Measurements from ENCODE around the gene GNG8. TPM values are rescaled to one million over a fixed set of nuclear protein-coding genes. Genes with fewer than 3 reads are reported as not detected.

The GNG8 gene
- total RNA-seq, 1 experiment from 2014 or later, result not detected

DNA sequence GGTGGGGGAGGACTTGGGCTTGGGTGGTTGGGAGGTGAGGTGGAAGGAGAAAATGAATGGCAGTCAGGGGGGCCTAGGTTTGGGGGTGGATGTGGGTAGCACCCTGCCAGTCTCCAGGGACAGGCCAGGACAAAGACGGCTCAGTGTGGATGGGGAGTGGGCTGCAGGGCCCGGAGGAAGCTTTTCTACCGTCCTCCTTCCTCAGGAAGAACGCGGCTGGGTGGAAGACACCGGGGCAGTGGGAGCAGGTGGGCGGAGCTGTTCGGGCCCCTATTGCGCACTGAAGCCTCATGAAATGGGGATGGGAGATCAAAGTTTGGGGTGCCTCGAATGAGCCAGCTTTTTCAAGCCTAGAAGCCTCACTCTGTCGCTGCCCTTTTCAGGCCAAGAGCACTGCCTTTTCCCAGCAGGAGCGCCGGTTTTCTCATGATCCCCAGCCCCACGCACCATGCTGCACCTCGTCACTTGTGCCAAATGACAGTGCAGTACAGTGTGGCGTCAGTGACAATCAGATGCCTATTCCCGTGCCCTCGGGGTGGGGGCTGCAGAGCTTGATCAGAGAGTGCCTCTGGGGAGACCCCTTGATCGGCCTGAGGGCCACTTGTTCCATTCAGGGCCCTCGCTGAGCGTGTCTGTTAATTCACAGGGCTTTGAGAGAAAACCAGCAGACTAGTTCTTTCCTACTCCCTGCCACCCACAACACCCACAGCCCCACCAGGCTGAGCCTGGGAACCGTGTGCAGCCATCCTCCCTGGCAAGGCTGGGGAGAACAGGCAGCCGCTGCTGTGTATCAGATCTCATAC, 33.4 kb downstream of the GNG8 start:
- no peak for DNase-seq (ENCODE audit: low spot score)

DNA sequence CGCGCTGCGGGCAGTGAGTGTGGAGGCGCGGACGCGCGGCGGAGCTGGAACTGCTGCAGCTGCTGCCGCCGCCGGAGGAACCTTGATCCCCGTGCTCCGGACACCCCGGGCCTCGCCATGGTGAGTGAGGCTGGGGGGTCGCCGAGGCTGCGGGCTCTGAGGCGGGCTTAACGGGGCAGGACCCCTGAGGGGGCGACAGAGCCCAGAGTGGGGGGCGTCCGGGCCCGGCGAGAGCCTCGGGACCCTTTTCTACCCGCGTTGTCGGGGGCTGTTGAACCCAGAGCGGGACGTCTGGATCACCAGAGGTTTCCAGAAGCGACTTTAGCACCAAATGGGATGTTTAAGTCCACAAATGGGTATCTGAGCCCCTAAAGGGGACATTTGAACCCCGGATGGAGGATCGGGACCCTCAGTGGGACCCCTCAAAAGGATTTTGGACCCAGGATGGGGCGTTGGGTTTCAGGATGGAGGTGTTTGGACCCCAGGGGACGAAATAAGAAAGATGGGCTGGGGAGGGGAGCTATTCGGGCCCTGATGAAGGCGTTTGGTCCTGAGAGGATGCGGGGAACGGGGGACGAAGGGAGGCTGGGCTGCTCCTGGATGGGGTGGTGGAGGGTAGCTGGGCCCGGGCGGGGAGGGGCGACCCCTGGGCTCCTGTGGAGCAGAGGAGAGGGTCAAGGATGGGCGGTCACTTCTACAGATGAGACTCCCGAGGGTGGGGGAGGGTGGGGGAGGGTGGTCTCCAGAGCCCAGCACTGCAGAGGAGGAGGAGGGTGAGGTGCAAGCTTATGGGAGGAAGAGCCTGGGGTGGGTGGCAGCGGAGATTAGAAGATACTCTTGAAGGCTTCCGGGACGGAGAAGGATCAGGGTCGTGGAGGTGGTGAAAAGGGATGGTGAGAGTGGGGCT, 34.4 kb downstream of the GNG8 start, which contains the start of gene CALM3:
CALM3 (plus strand) TSS at position 13 of the 907 bp plus-strand sequence; CDS start at position 118, 105 bp downstream.
- DNase-seq (ENCODE audit: low spot score), result no peak

DNA sequence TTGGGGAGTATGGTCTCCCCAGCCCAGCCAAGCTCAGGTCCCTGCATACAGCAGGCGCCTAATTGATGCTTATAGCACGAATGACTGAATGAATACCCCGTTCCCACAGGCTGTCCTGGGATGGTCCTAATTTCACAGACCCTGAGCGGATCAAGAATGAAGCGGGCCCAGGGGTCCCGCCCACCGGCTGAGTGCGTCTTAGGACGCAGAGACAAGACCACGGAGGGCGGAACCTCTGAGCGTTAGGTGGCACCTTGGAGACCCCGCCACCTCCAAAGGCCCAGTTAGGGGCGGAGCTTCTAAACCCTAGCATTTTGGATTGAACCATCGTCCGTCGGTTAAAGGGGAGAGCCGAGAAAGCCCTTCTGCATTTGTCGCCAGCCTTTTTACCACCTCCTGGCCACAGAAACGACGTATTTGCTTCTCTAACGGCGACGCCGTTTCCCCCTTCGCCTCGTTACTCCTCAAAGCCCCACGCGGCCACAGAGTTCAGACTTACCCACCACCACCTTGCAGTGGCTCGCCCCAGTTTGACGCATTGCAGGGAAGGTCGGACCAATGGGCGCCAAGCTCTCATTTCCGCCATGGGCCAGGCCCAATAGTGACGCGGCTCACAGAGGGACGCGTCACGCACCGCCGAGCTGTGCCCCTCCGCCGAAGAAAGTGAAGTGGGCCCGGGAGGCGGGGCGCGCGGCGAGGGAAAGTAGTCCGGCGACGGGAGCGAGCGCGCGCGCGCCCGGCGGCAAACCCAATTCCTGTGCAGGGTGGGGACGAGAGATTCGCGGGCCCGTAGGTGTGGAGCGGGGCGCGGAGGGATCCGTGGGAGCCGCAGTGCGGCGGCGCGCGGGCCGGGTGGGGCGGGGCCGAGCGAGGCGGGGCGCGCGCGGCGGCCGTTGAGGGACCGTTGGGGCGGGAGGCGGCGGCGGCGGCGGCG, 35.4 kb downstream of the GNG8 start:
- peak; percentile 97 for DNase-seq (ENCODE audit: low spot score)

DNA sequence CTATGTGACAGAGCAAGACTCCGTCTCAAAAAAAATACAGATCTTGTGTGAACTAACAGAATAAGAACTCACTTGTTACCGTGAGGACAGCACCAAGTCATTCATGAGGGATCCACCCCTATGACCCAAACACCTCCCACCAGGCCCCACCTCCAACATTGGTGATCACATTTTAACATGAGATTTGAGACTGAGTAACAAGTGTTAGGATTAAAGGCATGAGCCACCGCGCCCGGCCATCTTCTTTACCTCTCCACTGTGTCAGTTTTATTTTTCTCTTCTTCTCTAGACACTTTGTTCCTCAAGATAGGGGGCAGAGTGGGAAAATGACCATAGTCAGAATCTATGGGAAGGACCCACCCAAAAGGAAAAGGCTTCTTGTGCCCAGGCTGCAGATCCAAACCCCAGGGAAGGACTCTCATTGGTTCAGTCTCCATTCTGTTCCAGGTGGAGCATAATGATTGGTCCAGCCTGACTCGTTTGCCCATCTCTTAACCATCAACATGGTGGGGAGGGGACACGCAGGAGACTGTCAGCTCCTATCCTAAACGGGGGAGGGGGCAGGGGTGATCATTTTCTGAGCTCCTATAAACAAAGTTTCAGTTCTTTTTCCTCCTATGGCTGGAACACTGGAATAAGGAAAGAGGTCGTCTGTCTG, 36.2 kb downstream of the GNG8 start:
- DNase-seq (ENCODE audit: low spot score), result no peak

GRCh38 chr19:46598372-46598917, 37.6 kb downstream of the GNG8 start:
- DNase-seq (ENCODE audit: low spot score), result no peak

DNA sequence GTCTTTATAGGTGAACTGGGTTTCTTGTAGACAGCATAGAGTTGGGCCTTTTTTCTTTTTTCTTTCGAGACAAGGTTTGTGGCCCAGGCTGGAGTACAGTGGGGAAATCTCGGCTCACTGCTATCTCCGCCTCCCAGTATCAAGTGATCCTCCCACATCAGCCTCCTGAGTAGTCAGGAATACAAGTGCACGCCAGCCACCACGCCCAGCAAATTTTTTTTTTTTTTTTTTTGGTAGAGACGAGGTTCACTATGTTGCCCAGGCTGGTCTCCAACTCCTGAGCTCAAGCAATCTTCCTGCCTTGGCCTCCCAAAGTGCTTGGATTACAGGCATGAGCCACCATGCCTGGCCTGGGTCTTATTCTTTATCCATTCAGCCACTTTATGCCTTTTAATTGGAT, 40.0 kb downstream of the GNG8 start:
- no peak for DNase-seq (ENCODE audit: low spot score)

- DNase-seq (ENCODE audit: low spot score), result no peak
Observed at GRCh38 chr19:46591870-46592269, 44.1 kb downstream of the GNG8 start.

DNA sequence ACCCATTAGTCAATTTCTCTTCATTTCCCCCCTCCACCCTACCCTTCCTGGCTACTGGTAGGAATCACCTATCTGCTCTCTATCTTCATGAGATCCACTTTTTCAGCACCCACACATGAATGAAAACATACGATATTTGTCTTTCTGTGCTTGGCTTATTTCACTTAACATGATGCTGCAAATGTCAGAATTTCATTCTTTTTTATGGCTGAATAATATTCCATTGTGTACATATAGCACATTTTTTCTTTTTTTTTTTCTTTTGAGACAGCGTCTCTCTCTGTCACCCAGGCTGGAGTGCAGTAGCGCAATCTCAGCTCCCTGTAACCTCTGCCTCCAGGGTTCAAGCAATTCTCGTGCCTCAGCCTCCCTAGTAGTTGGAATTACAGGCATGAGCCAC, 44.7 kb downstream of the GNG8 start:
- DNase-seq (ENCODE audit: low spot score), result no peak

- DNase-seq (ENCODE audit: low spot score), result no peak
Observed at GRCh38 chr19:46587861-46588260, 48.1 kb downstream of the GNG8 start.

DNA sequence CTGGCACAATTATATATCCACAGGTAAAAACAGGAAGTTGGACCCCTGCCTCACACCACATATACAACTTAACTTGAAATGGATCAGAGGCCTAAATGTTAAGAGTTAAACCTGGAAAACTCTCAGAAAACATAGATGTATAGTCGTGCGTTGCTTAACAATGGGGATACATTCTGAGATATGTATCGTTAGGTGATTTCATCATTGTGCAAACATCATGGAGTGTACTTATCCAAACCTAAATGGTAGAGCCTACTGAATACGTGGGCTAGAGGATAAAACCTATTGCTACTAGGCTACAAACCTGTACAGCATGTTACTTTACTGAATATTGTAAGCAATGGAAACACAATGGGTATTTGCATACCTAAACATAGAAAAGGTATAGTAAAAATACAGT, 49.7 kb downstream of the GNG8 start:
- no peak for DNase-seq (ENCODE audit: low spot score)

DNA sequence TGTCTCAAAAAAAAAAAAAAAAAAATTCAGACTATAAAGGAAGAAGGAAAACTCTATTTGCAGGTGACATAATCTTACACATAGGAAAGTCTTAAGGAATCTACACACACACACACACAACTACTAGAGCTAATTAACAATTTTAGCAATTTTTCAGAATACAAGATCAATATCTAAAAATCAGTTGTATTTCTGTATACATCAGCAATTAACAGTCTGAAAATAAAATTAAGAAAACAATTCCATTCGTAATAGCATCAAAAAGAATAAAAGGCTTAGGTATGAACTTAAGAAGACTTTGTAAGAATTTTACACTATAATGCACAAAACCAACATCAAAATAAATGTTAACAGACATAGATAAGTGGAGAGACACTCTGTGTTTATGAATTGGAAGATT, 50.5 kb downstream of the GNG8 start:
- DNase-seq (ENCODE audit: low spot score), result no peak

Other genes with a start within 250 kb of the GNG8 start
- not detected in 2 replicates for gene CCDC8, start 222.6 kb downstream of the GNG8 start, total RNA-seq (2014; rRNA removed; shearing (Covaris generic))
- not detected in 2 replicates for gene PNMA8C, start 207.3 kb downstream of the GNG8 start, total RNA-seq (2014; rRNA removed; shearing (Covaris generic))
- gene PNMA8A, start 164.6 kb downstream of the GNG8 start, total RNA-seq (2014; rRNA removed; shearing (Covaris generic)), result not detected in 2 replicates
- gene PNMA8B, start 140.3 kb downstream of the GNG8 start, total RNA-seq (2014; rRNA removed; shearing (Covaris generic)), result not detected in 2 replicates
- 166 TPM in 2 replicates for gene CALM3, start 34.9 kb downstream of the GNG8 start, total RNA-seq (2014; rRNA removed; shearing (Covaris generic))
- 0.06 and 0.08 TPM in 2 replicates for gene PTGIR, start 11.1 kb downstream of the GNG8 start, total RNA-seq (2014; rRNA removed; shearing (Covaris generic))
- 0.56 and 0.78 TPM in 2 replicates for gene DACT3, start 25.0 kb upstream of the GNG8 start, total RNA-seq (2014; rRNA removed; shearing (Covaris generic))
- 14.3 and 18.0 TPM in 2 replicates for gene PRKD2, start 80.9 kb upstream of the GNG8 start, total RNA-seq (2014; rRNA removed; shearing (Covaris generic))
- gene FKRP, start 109.9 kb upstream of the GNG8 start, total RNA-seq (2014; rRNA removed; shearing (Covaris generic)), result 16.2 and 33.4 TPM in 2 replicates
- gene STRN4, start 110.2 kb upstream of the GNG8 start, total RNA-seq (2014; rRNA removed; shearing (Covaris generic)), result 29.9 and 33.5 TPM in 2 replicates
- gene SLC1A5, start 152.4 kb upstream of the GNG8 start, total RNA-seq (2014; rRNA removed; shearing (Covaris generic)), result 159 and 163 TPM in 2 replicates
- 363 and 394 TPM in 2 replicates for gene AP2S1, start 214.6 kb upstream of the GNG8 start, total RNA-seq (2014; rRNA removed; shearing (Covaris generic))
- gene ARHGAP35, start 224.8 kb upstream of the GNG8 start, total RNA-seq (2014; rRNA removed; shearing (Covaris generic)), result 24.0 and 27.1 TPM in 2 replicates

All from H4 (cell line).